ENCODE data around the gene KIAA1217. TPM values are rescaled to one million over a fixed set of nuclear protein-coding genes. Genes with fewer than 3 reads are reported as not detected.

Gene KIAA1217
- total RNA-seq, 1 experiment from 2014 or later, result 7.8 TPM

- ChIA-PET POLR2A (no interaction called here), RAD21 (ENCODE audit: low non-redundant PET in 1 of 2, low total read pairs in 2 of 2, uncharacterized antibody in 2 of 2, unreplicated experiment in 2 of 2) (no interaction called here), CTCF (no interaction called here)
- H3K79me2 ChIP-seq (ENCODE audit: insufficient read depth, low read length), result no peaks in the 10 kb centered on the region
- H3K27ac ChIP-seq (ENCODE audit: low read depth, low read length), result no peak overlapping the region
- no TSS peak for BruUV-seq (replicated peaks)
- no peaks in the 10 kb centered on the region for H3K9me3 ChIP-seq (ENCODE audit: control insufficient read depth in 1 of 2, insufficient read depth in 1 of 2, low read depth in 1 of 2, low read length in 2 of 2)
- no peaks in the 10 kb centered on the region for H3K36me3 ChIP-seq (ENCODE audit: control insufficient read depth in 1 of 2, insufficient read depth in 2 of 2, low read length in 2 of 2)
- peaks cover 41% of the 10 kb centered on the region for H3K27me3 ChIP-seq (ENCODE audit: insufficient read depth, low read length)
- H2AFZ ChIP-seq (ENCODE audit: low read depth, low read length, poor library complexity, severe bottlenecking), result no peak overlapping the region
- intact Hi-C loops (cut with micrococcal nuclease), result no loop called here
- H3K4me3 ChIP-seq (replicated peaks in 1 of 2; ENCODE audit: low read depth in 1 of 2, low read length in 2 of 2), result no peak overlapping the region
- no peak overlapping the region for H3K4me2 ChIP-seq (ENCODE audit: low read length)
- H3K9ac ChIP-seq (ENCODE audit: low read length), result no peak overlapping the region
- no peaks in the 10 kb centered on the region for H3K4me1 ChIP-seq (ENCODE audit: control insufficient read depth in 1 of 2, insufficient read depth in 2 of 2, low read length in 2 of 2)
- no peak for TF ChIP-seq POLR2A (IDR thresholded peaks at IDR 0.05; ENCODE audit: borderline replicate concordance, extremely low read depth, insufficient read depth, insufficient read length)
- TF ChIP-seq TCF7L2 (IDR thresholded peaks at IDR 0.05; ENCODE audit: borderline replicate concordance, extremely low read depth, insufficient read depth, insufficient read length), result no peak
- TF ChIP-seq CBX3 (IDR thresholded peaks at IDR 0.05; ENCODE audit: low read depth), result no peak
- TF ChIP-seq ATF3 (IDR thresholded peaks at IDR 0.05), result no peak
- no peak for TF ChIP-seq ZBTB33 (IDR thresholded peaks at IDR 0.05; ENCODE audit: extremely low read depth, insufficient replicate concordance, low read length)
- no peak for TF ChIP-seq CEBPB (IDR thresholded peaks at IDR 0.05; ENCODE audit: low read depth)
- no peak for TF ChIP-seq EZH2phosphoT487 (IDR thresholded peaks at IDR 0.05; ENCODE audit: borderline replicate concordance)
- TF ChIP-seq POLR2AphosphoS5 (IDR thresholded peaks at IDR 0.05; ENCODE audit: low read depth, low read length), result no peak
- no peak for TF ChIP-seq JUND (IDR thresholded peaks at IDR 0.05)
- TF ChIP-seq SIN3A (IDR thresholded peaks at IDR 0.05; ENCODE audit: low read depth), result no peak
- TF ChIP-seq FOSL1 (IDR thresholded peaks at IDR 0.05; ENCODE audit: low read depth), result no peak
- no peak for TF ChIP-seq MAX (IDR thresholded peaks at IDR 0.05)
- no peak for TF ChIP-seq RAD21 (IDR thresholded peaks at IDR 0.05; ENCODE audit: low read depth)
- TF ChIP-seq SP1 (IDR thresholded peaks at IDR 0.05; ENCODE audit: low read depth), result no peak
- no peak for TF ChIP-seq ELF1 (IDR thresholded peaks at IDR 0.05; ENCODE audit: borderline replicate concordance, low read depth)
- no peak for TF ChIP-seq CTCF (IDR thresholded peaks at IDR 0.05 in 2 of 3, conservative IDR thresholded peaks at IDR 0.05 in 1 of 3; ENCODE audit: borderline replicate concordance in 1 of 3, insufficient read depth in 1 of 3, low read depth in 2 of 3, low read length in 2 of 3)
- no peak for TF ChIP-seq YY1 (IDR thresholded peaks at IDR 0.05; ENCODE audit: extremely low read depth, insufficient replicate concordance, low read depth, low read length)
- no peak for TF ChIP-seq ZNF274 (IDR thresholded peaks at IDR 0.05; ENCODE audit: low read depth, low read length)
- no peaks in the 10 kb centered on the region for H3K9me2 ChIP-seq (ENCODE audit: insufficient read depth)
- DNase-seq (ENCODE audit: low read depth, low spot score) (no peak), ATAC-seq (no peak)
- no peaks in the 10 kb centered on the region for H4K20me1 ChIP-seq (ENCODE audit: insufficient read depth)
Observed at GRCh38 chr10:24352399-24352798, 143.5 kb downstream of the KIAA1217 start.
